DND-41 (cell line): Measurements from ENCODE around the gene MREG.
A peak's percentile ranks its signal among the peaks of the same experiment; 100 is the strongest.

Experiments used
- EZH2 ChIP-seq: IDR thresholded peaks from 3 replicates; pipeline ENCODE4 v1.6.1; 2012; ENCODE audit warnings: borderline replicate concordance, low read depth, mild to moderate bottlenecking, moderate library complexity, low read length, inconsistent platforms; ENCODE audit not compliant: severe bottlenecking
- TF ChIP-seq, protein P1 (sequence below): IDR thresholded peaks from 2 replicates; pipeline ENCODE4 v1.5.1; 2012; ENCODE audit warnings: borderline replicate concordance, low read length, moderate library complexity, mild to moderate bottlenecking; ENCODE audit not compliant: poor library complexity, severe bottlenecking; ENCODE audit errors: extremely low read depth

DNA sequence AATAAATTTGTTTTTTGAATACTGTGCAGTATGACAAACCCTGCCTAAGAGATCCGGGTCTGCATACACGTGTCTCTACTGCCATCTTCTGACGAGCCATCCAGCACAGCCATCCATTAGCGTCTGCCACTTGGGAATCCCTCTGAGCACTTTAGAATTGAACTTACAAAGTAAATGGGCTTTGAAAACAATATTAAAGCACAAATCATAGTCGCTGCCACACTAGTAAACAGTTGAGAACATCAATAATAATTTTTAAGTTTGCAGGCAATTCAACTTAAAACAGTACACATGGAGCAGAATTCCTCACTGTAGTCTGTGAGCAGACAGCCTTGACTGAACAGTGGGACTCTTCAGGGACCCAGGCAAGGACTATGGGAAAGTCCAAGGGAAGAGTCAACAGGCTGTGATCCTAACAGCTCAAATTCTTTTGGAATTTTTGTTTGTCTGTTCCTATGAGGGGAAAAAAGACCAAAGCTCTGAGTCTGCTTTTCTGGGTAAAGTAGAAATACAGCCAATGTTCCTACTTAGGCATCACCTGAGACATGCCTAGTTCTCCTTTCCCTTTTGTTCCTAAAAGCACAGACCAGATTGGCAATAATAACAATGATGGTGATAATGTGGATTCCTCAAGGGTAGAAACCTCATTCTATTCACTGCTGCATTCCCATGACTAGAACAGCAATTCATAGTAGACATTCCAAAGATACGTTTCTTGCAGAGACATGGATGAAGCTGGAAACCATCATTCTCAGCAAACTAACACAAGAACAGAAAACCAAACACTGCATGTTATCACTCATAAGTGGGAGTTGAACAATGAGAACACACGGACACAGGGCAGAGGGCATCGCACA, 92.9 kb downstream of the MREG start:
- TF ChIP-seq, protein P1, sequence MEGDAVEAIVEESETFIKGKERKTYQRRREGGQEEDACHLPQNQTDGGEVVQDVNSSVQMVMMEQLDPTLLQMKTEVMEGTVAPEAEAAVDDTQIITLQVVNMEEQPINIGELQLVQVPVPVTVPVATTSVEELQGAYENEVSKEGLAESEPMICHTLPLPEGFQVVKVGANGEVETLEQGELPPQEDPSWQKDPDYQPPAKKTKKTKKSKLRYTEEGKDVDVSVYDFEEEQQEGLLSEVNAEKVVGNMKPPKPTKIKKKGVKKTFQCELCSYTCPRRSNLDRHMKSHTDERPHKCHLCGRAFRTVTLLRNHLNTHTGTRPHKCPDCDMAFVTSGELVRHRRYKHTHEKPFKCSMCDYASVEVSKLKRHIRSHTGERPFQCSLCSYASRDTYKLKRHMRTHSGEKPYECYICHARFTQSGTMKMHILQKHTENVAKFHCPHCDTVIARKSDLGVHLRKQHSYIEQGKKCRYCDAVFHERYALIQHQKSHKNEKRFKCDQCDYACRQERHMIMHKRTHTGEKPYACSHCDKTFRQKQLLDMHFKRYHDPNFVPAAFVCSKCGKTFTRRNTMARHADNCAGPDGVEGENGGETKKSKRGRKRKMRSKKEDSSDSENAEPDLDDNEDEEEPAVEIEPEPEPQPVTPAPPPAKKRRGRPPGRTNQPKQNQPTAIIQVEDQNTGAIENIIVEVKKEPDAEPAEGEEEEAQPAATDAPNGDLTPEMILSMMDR, result peak; percentile 90
- no peak for TF ChIP-seq EZH2
